HPDE6-E6E7 (cell line): ENCODE measurements around the gene ETV3L.
"Not testable (repeated sequence)": the region's sequence is repeated elsewhere in the genome, so short reads cannot be mapped to it uniquely, and the experiment has no call there.

Experiments used
- DNase-seq: peaks from one replicate; pipeline ENCODE4 v3.0.0; 2011; ENCODE audit warnings: missing footprints; ENCODE audit errors: extremely low spot score

Gene ETV3L

DNA sequence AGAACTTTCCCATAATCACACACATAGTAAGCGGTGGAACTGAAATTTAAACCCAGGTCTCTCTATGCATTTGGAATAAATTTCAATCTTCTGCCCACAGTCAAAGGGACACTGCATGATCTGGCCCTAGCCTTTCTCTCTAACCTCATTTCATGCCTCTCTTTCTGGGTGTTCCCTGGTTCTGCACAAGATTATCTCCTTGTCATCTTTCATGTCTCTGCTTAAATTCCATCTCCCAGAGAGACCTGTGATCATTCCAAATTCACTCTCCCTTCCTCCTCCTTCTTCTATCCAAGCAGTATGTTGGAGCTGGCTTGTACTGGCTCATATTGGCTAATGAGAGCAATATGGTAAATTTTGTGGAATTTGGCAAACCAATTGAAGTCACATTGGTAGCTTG is 22.2 kb downstream of the ETV3L start:
- no peak for DNase-seq

DNA sequence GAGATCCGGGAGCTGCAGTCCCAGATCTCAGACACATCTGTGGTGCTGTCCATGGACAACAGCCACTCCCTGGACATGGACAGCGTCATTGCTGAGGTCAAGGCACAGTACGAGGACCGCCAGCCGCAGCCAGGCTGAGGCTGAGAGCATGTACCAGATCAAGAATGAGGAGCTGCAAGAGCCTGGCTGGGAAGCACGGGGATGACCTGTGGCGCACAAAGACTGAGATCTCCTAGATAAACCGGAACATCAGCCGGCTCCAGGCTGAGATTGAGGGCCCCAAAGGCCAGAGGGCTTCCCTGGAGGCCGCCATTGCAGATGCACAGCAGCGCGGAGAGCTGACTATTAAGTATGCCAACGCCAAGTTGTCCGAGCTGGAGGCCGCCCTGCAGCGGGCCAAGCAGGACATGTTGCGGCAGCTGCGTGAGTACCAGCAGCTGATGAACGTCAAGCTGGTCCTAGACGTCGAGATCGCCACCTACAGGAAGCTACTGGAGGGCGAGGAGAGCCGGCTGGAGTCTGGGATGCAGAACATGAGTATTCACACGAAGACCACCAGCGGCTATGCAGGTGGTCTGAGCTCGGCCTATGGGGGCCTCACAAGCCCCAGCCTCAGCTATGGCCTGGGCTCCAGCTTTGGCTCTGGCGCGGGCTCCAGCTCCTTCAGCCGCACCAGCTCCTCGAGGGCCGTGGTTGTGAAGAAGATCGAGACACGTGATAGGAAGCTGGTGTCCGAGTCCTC is 25.5 kb downstream of the ETV3L start:
- DNase-seq = peak; percentile 42

DNA sequence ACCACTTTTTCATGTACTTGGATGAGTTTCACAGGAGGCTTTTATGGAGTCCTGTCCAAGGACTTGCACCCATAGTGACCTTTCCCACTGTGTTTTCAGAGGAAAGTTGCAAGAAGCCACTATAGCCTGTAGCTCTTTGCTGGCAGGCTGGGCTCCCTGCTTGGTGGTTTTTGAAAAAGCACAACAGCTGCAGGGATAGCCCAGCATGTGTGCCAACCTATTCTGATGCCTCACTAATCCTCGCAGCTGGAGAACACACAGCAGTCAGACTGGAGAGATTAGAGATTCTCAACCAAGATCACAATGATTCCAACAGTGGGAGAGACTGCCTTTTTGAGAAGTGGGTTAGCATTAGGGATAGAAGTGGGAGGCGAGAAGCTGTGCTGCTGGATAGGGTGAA is 30.0 kb downstream of the ETV3L start:
- no peak for DNase-seq

DNA sequence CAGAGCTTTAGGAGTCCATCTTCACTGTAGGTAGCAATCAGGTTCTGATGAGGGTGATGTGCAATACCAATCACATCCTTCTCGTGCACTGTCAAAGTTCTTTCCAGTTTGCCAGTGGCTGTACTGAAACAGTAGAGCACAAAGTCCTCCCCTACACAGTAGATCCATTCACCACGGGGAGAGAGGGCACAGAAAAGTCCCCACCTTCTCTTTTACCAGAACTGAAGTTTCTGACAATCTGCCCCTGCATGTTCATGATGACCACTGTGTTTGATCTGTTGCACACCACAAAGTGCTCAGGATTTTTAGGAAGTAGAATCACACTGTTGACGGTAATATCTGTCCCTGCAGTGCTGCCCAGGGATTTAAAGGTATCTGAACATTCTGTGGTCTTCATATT is 40.4 kb downstream of the ETV3L start:
- DNase-seq = not testable (repeated sequence)

DNA sequence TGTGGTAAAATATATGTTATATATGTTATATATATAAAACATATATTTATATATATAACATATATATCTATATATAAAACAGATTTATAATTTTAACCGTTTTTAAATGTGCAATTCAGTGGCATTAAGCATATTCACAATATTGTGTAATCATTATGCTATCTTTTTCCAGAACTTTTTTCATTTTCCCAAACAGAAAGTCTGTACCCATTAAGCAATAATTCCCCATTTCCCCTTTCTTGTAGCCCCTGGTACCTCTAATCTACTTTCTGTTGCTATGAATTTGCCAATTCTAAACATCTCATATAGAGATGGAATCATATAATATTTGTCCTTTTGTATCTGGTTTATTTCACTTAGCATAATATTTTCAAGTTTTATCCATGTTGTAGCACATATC is 43.3 kb downstream of the ETV3L start:
- no peak for DNase-seq

DNA sequence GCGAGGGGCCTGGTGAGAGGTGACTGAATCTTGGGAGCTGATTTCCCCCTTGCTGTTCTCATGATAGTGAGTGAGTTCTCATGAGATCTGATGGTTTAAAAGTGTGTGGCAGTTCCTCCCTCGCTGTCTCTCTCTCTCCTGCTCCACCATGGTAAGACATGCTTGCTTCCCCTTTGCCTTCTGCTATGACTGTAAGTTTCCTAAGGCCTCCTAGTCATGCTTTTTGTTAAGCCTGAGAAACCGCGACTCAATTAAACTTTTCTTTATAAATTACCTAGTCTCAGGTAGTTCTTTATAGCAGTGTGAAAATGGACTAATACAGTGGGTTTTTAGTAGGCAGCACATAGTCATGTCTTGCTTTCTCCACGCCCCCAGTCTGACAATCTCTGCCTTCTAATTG is 43.9 kb downstream of the ETV3L start:
- DNase-seq = not testable (repeated sequence)

DNA sequence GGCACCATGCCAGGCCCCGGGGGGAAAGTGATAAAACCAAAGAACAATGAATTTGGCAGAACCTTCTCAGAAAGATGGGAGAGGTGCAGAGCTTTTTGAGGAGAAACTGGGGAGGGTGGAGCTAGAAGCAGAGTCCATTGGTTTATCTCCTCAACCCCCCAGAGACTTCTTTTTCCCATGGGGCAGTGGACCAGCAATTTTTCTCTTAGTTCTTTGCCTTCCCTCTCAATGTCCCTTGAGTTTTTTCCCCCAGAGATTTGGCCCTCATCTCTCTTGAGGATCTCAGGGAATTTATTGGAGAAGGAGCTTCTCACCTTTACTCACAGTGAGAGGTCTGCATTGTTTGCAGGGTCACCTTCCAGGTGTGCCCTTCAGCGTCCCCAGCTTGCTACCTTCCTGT is 48.8 kb downstream of the ETV3L start:
- DNase-seq = no peak

DNA sequence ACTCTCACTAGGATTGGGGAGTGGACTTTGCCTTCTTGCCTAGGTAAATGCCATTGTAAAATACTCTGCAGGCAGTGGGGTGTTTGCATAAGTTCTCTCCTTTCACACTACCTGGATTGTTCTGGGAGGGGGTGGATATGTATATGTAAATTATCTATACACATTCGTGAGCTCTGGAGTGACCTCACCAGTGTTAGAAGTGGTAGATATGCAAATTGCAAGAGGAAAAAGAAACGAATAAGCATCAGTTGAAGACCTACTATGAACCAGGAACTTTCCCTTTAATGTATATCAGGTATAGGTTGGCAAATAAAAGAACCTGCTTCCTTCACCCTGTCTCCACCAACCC is 52.6 kb downstream of the ETV3L start:
- no peak for DNase-seq

DNA sequence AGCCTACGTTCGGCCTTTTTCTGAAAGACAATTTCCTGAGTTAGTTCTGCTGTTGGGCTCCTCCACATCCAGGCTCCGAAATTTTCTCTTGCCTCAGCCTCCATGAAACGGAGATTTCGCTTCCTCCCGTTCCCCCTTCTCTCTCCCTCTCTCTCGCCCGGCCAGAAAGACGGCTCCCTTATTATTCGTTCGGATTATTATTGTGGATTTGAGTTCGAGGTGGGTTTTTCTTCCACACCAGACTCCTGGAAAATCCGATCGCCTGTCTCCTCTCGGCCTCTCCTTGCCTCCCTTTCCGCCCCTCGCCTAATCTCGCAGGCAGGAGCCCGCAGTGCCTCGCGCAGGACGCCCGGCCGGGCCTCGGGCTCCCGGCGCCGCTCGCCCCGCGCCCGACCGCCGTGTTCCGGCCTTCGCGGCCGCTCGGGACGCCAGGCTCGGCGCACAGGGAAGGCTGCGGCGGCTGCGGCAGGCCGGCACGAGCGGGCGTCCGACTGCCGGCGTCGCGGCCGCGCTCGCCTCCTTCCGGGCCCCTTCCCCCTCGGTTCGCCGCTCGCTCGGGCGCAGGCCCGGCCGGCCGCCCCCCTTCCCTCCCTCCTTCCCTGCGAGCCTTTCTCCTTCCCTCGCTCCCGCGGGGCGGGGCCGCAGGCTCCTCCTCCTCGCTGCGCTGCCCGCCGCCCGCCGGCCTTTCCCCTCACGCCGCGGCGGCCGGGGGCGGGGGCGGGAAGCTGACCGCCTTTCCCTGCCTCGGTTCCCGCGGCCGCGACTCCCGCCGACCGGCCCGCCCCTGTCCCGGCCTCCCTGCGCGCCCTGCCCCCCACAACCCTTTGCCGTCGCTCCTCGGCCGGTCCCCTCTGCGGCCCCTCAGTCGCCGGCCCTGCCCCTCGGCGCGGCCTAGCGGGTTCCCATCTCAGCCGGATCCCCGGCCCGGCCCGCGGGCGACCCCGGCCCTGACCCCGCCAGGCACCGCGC is 54.1 kb downstream of the ETV3L start, which contains the start of gene ARHGEF11:
TSS of gene ARHGEF11 (minus strand) at position 493 of the 969 bp plus-strand sequence. CDS start 1,412 bp downstream, outside the sequence.
- peak; percentile 67 for DNase-seq

DNA sequence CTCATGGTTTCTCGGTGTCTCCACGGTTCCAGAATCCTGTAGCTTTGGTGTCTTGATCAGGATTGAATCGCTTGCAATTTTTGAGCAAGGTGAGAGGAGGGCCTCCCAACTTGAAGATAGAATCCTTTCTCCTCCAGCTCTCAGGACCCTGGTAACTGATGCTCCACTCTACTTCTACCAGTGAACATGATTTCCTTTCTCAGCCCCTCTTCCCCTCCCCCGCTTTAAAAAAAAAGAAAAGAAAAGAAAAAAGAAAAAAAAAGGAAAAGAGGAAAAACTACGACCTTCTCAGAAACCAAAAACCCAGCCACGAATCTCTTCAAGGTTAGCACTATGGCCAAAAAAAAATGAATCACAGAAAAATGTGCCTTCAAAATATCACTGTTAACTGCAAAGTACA is 55.3 kb downstream of the ETV3L start:
- DNase-seq = no peak

DNA sequence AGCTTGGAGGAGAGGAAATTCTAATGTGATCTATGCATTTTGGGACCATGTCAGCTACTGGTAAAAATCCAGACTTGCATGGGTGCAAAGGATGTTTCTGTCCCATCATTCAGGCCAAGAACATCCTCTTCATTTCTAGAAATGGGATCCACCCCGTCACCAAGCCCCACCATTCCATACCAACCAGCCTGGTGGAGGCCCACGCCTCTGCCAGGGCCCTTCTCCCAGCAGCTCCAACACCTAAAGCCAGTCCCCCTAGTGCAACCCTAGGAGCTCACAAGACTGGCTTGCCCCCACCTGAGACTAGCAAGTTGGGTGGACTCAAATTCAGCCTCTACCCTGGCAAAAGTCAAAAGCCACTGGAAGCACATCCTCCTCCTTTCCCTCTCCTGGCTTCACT is 55.9 kb downstream of the ETV3L start:
- no peak for DNase-seq

DNA sequence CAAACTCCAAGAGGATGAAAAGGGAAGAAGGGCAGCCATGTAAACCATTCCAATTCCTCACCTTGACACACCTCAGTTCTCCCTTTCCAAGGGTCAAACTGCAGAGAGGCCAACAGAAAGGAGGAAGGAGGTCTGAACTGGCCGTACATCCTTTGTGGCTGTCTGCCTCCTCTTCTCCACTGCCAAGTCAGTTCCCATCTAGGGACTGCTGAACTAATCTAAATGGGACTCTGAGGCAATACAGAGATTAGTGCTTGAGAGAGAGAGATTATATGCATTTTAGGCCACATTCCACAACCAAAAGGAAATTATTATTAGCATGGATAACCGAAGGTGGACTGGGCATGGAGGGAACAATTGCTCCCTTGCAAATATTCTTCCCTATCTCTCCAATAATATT is 56.8 kb downstream of the ETV3L start:
- no peak for DNase-seq
